B cell (primary cell): Measurements from ENCODE around the gene MMP24. TPM values are rescaled to one million over a fixed set of nuclear protein-coding genes. Genes with fewer than 3 reads are reported as not detected.
A peak's percentile ranks its signal among the peaks of the same experiment; 100 is the strongest.

ENCODE experiments used
- ATAC-seq: fragments of 200-7000 bp; cut with Tn5 transposase; one replicate; pipeline ENCODE4 v1.10.0; 2021; ENCODE audit warnings: low read depth, mild to moderate bottlenecking, moderate number of reproducible peaks, moderate library complexity
- CTCF ChIA-PET: fragments of 350-600 bp; sonication (Branson Sonifier 250); formaldehyde crosslinking; loops from one replicate; lab custom pipeline; 2021; ENCODE audit warnings: antibody characterized with exemption, inconsistent platforms; lab: Charles Lee
- POLR2A ChIA-PET: fragments of 350-600 bp; sonication (Branson Sonifier 250); formaldehyde crosslinking; loops from one replicate; lab custom pipeline; 2021; ENCODE audit warnings: antibody characterized with exemption; lab: Charles Lee
- DNase-seq: peaks from one replicate; pipeline ENCODE4 v3.0.0; 2013
- H2AFZ ChIP-seq: 2 replicates; pipeline ENCODE4 v1.6.1; 2012; ENCODE audit warnings: mild to moderate bottlenecking, low read depth, low read length; ENCODE audit not compliant: insufficient read depth, poor library complexity, severe bottlenecking
- H3K27ac ChIP-seq, 2 donors: 1 replicate in 1 of 2; 2 replicates in 1 of 2; pipeline ENCODE4 v1.5.1; 2012 to 2013; ENCODE audit warnings: low read length in 2 of 2, mild to moderate bottlenecking in 2 of 2, moderate library complexity in 1 of 2
- H3K27me3 ChIP-seq, 4 experiments: fragments of 200-600 bp in 1 of 4; sonication (generic) in 1 of 4; replicated peaks in 1 of 4; 1 replicate in 2 of 4; 2 replicates in 2 of 4; pipeline versions ENCODE4 v1.6.1 to v1.7.0; 2013 to 2016; ENCODE audit warnings: low read length in 3 of 4, mild to moderate bottlenecking in 2 of 4, mixed read lengths in 1 of 4, moderate library complexity in 1 of 4; ENCODE audit not compliant: insufficient read depth in 4 of 4, control insufficient read depth in 3 of 4; ENCODE audit errors: control extremely low read depth in 1 of 4
- H3K36me3 ChIP-seq, 2 experiments: replicated peaks in 1 of 2; 1 replicate in 1 of 2; 2 replicates in 1 of 2; pipeline versions ENCODE4 v1.6.1 to v1.7.1; 2013; ENCODE audit warnings: low read length in 1 of 2; ENCODE audit not compliant: insufficient read depth in 2 of 2, control insufficient read depth in 1 of 2; ENCODE audit errors: control extremely low read depth in 1 of 2, extremely low read depth in 1 of 2
- H3K4me1 ChIP-seq, 2 donors: fragments of 200-600 bp in 1 of 2; sonication (generic) in 1 of 2; 1 replicate in 1 of 2; 2 replicates in 1 of 2; pipeline versions ENCODE4 v1.5.1 to v1.6.1; 2013 to 2017; ENCODE audit warnings: low read length in 2 of 2; ENCODE audit not compliant: control insufficient read depth in 2 of 2, insufficient read depth in 2 of 2
- H3K4me2 ChIP-seq: replicated peaks from 2 replicates; pipeline ENCODE3; 2012; ENCODE audit warnings: mild to moderate bottlenecking, low read depth, low read length; ENCODE audit not compliant: poor library complexity, severe bottlenecking
- H3K4me3 ChIP-seq, 5 experiments: fragments of 200-600 bp in 1 of 5; sonication (generic) in 1 of 5; 1 replicate in 3 of 5; 2 replicates in 2 of 5; pipeline versions ENCODE4 v1.5.1 to v1.7.0; 2011 to 2016; ENCODE audit warnings: low read length in 4 of 5, mild to moderate bottlenecking in 4 of 5, low read depth in 2 of 5, control low read depth in 1 of 5, moderate library complexity in 1 of 5; ENCODE audit not compliant: insufficient read depth in 1 of 5; ENCODE audit errors: control extremely low read depth in 1 of 5, extremely low read depth in 1 of 5
- H3K79me2 ChIP-seq: fragments of 200-600 bp; sonication (generic); one replicate; pipeline ENCODE4 v1.6.0; 2016; ENCODE audit warnings: low read length; ENCODE audit not compliant: control insufficient read depth, insufficient read depth
- H3K9ac ChIP-seq: fragments of 200-600 bp; sonication (generic); 2 replicates; pipeline ENCODE4 v1.6.1; 2017; ENCODE audit warnings: mild to moderate bottlenecking, low read length, moderate library complexity
- H3K9me3 ChIP-seq, 3 donors: one replicate each; pipeline versions ENCODE4 v1.6.1 to v1.7.1; 2013; ENCODE audit warnings: low read length in 2 of 3; ENCODE audit not compliant: control insufficient read depth in 2 of 3, insufficient read depth in 1 of 3; ENCODE audit errors: control extremely low read depth in 1 of 3
- H4K20me1 ChIP-seq: 2 replicates; pipeline ENCODE4 v1.6.0; 2012; ENCODE audit warnings: mild to moderate bottlenecking, low read length; ENCODE audit not compliant: insufficient read depth, control insufficient read depth, poor library complexity, severe bottlenecking
- H3K27ac Mint-ChIP-seq: one replicate; pipeline ENCODE4 v1.8.0; 2021; ENCODE audit warnings: mixed read lengths
- H3K27me3 Mint-ChIP-seq: one replicate; pipeline ENCODE4 v1.8.0; 2021; ENCODE audit warnings: mixed read lengths
- H3K4me1 Mint-ChIP-seq: one replicate; pipeline ENCODE4 v1.8.0; 2021; ENCODE audit warnings: mixed read lengths
- H3K4me3 Mint-ChIP-seq: one replicate; pipeline ENCODE4 v1.8.0; 2021; ENCODE audit warnings: mixed read lengths
- H3K9me3 Mint-ChIP-seq: one replicate; pipeline ENCODE4 v1.8.0; 2022; ENCODE audit warnings: mixed read lengths; ENCODE audit not compliant: insufficient read depth
- EZH2 ChIP-seq: IDR thresholded peaks from 2 replicates; pipeline ENCODE4 v1.6.1; 2012; ENCODE audit warnings: borderline replicate concordance, low read depth, mild to moderate bottlenecking, moderate library complexity, low read length; ENCODE audit not compliant: insufficient read depth, poor library complexity, severe bottlenecking
- WGBS: methylation state at CpG from one replicate; pipeline ENCODE4 v1.1.5; 2013; ENCODE audit warnings: missing lambda C conversion rate; ENCODE audit not compliant: insufficient coverage; 5-methylcytosine and 5-hydroxymethylcytosine counted together
- intact Hi-C: fragments of 100-400 bp; cut with micrococcal nuclease; formaldehyde crosslinking; loops from one replicate; pipeline ENCODE4 v1.10.0; 2022
- polyA plus RNA-seq: library from polyadenylated mRNA; depleted of rRNA; stranded (reverse); fragments of >200 nt; gene quantifications from 2 replicates; pipeline ENCODE4 v1.2.3, GENCODE V29; 2012
- total RNA-seq, 2 donors: library from RNA; stranded (reverse); fragments of 120-200 nt in 1 of 2; gene quantifications; 1 replicate in 1 of 2; 2 replicates in 1 of 2; pipeline versions ENCODE4 v1.2.3 to v1.2.4, GENCODE V29; 2013 to 2022
- TF ChIP-seq, protein P1 (sequence below): fragments of 200-600 bp; IDR thresholded peaks from one replicate; pipeline ENCODE4 v1.8.0; 2022; ENCODE audit warnings: antibody characterized with exemption, mild to moderate bottlenecking

MMP24 gene
- total and polyA plus RNA-seq, 2 donors (not counting 1 experiment from before 2014, with no cell fraction given), result not detected

DNA sequence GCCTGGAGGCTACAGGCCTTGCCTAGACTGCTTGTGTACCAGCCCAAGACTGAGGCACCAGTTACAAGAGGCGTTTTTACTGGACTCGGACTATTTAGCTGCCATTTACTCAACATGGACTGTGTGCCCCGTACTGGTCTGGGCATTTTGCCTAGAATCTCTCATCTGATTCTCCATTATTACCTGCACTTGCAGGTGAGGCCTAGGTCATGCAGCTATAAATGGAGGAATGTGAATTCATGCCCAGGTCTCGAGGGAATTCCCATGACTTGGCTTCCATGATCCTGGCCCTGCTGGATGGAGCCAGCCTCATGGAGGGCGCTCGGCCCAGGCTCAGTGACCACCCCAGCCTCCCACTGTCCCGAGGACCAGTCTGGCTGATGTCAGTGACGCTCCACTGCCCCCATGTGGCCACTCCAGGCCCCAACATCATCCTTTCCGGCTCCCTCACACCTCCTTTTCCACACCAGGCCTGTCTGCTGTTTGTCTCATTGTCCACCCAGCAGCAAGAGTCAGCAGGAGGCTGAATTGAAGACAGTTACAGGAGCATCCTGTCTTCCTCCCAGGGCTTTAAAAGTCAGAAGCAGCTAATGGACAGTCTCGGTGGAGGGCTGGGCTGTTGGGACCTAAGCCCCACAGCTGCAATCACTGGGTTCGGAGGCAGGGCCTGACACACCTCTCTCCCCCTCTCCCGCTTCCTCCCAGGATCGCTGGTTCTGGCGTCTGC is 42.7 kb downstream of the MMP24 start:
- 78% methylated on average over 14 of the region's 14 CpGs for WGBS
- intact Hi-C loops, result no loop called here
- peaks cover 1% of the 10 kb centered on the region for H3K4me1 Mint-ChIP-seq
- Histone ChIP-seq H3K27me3 (no peaks in the 10 kb centered on the region), H3K9ac (no peak overlapping the region), H3K4me3 (no peak overlapping the region), H3K4me2 (no peak overlapping the region), H3K36me3 (peaks cover 0 to 46% of the 10 kb centered on the region in 2 experiments), H3K4me1 (no peaks in the 10 kb centered on the region), H3K27ac (no peak overlapping the region), H2AFZ (no peak overlapping the region), H3K79me2 (peaks cover 54% of the 10 kb centered on the region), H3K9me3 (no peaks in the 10 kb centered on the region), H4K20me1 (peaks cover 18% of the 10 kb centered on the region)
- H3K27me3 Mint-ChIP-seq, result no peaks in the 10 kb centered on the region
- peak; percentile 55 for DNase-seq
- no peak for TF ChIP-seq EZH2
- TF ChIP-seq, protein P1, sequence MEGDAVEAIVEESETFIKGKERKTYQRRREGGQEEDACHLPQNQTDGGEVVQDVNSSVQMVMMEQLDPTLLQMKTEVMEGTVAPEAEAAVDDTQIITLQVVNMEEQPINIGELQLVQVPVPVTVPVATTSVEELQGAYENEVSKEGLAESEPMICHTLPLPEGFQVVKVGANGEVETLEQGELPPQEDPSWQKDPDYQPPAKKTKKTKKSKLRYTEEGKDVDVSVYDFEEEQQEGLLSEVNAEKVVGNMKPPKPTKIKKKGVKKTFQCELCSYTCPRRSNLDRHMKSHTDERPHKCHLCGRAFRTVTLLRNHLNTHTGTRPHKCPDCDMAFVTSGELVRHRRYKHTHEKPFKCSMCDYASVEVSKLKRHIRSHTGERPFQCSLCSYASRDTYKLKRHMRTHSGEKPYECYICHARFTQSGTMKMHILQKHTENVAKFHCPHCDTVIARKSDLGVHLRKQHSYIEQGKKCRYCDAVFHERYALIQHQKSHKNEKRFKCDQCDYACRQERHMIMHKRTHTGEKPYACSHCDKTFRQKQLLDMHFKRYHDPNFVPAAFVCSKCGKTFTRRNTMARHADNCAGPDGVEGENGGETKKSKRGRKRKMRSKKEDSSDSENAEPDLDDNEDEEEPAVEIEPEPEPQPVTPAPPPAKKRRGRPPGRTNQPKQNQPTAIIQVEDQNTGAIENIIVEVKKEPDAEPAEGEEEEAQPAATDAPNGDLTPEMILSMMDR, result peak; percentile 65
- peak; percentile 65 for ATAC-seq
- CTCF ChIA-PET, result interaction anchor here (0.6 to 1.9 kb wide), 5 partner anchors 11 to 1949 kb away, joined by 3 to 12 read pairs (median 4); no protein-coding TSS in a partner anchor
- H3K27ac Mint-ChIP-seq, result no peak overlapping the region
- POLR2A ChIA-PET, result no interaction called here
- H3K4me3 Mint-ChIP-seq, result no peak overlapping the region
- no peaks in the 10 kb centered on the region for H3K9me3 Mint-ChIP-seq
